ENCODE data around the gene FKBP1B.
"Not testable (repeated sequence)": the region's sequence is repeated elsewhere in the genome, so short reads cannot be mapped to it uniquely, and the experiment has no call there.

FKBP1B gene
- 0.58 to 1.9 (median 0.99) reads per million in 17 experiments for total RNA-seq

DNA sequence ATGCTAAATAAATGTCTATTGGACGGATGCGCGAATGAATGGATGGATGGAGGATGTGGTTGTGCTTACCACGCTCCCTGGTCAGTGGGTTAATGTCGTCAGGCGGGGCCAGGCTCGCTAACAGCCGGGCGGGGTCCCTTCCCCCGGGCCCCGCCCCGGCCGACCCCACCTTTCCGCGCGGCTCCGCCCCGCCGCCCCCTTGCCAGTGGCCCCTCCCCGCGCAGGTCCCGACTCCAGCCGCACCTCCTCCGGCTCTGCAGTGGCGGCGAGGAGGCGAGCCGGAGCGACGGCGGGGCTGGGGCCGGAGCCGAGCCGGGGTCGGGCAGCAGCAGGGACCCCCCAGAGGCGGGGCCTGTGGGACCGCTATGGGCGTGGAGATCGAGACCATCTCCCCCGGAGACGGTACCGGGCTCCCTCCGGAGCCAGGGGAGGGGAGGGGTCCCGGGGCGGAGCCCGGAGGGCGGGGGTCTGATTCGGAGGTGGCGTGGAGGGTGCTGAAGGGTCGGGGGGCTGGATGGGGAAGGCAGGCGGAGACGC lies at the start of gene FKBP1B:
TSS of gene FKBP1B (plus strand) at position 257 of the 537 bp plus-strand sequence. CDS start at position 366, 109 bp downstream.
- DNase-seq = peak; percentile 36 to 64 (median 52)

DNA sequence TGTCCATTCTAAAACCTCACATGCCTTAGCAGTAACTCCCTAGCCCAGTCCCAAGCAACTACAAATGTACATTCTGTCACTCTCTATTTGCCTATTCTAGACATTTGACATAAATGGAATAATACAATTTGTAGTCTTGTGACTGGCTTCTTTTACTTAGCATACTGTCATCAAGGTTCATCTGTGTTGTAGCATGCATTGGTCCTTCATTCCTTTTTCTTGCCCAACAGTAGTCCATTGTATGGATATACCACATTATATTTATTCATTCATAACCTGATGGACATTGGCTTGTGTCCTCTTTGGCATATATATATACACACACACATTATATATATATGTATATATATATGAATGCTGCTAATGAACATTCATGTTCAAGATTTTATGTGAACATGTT lies 41.8 kb upstream of the FKBP1B start:
- DNase-seq = no peak

DNA sequence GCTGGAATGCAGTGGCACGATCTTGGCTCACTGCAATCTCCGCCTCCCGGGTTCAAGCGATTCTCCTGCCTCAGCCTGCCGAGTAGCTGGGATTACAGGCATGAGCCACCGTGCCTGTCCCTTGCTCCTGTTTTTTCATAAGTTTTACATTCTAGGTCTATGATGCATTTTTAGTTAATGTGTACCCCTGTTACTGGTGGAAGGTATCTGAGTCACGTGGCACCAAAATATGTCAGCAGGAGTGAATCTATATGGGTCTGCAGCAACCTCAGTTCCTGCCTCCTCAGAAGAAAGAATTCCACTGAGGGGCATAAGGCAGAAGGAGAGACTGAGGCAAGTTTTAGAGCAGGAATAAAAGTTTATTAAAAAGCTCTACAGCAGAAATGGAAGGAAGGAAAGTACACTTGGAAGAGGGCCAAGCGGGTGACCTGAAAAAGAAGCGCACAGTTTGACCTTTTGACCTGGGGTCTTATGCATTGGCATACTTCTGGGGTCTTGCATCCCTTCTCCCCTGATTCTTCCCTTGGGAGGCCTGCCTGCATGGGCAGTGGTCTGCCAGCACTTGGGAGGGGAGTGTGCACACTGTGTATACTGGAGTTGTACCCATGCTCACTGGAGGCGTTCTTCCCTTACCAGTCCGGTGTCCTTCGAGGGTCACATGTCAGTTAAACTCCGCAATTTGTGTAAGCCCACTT lies 40.7 kb upstream of the FKBP1B start:
- no peak for DNase-seq

DNA sequence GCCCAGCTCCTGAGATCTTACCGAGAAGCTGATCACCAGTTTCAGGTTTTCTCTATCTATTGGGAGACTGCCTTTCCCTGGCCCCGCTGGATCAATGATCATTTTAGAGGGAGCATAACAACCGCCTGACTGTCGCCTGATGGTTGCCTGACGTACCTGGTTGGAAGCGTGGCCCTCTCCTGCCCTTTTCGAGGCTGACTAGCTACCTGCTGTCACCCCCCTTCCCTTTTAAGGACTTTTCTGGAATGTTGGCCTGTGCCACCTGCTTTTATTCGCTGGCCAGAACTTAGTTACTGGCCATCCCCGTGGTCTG lies 40.2 kb upstream of the FKBP1B start:
- no peak for DNase-seq

DNA sequence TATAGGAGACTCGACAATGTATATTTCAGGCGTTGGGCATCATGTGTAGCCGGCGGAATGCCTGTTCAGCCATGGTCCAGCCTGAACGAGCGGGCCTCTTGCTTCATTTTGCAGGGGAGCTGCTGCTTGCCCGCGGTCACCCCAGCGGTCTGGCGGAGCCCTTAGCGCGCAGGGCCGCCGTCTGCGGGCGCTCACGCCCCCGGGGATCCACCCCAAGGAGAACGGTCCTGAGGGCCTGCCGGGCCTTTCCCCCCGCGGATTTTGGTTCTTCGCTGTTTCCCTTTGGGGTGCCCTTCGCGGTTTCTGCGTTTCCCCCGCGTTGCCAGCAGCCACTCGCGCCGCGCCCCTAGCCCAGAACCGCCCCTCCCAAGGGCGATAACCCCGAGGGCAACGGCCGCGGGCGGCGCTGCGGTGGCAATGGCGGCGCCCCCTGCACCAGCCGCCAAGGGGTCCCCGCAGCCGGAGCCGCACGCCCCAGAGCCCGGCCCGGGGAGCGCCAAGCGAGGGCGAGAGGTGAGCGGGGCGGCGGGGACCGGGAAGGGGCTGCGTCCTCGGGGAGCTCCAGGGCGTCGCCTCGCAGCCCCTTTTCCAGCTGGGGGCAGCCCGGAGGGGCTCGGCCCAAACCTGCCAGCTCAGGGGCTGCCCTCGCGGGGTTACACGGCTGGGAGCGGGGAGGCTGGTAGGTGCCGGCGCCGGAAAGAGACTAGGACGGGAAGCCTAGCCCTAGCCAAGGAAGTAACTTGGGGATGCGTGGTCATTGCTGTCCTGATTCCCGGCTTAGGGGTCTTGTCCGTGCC lies 39.7 kb upstream of the FKBP1B start, which contains the start of gene MFSD2B:
TSS of gene MFSD2B (plus strand) at position 406 of the 797 bp plus-strand sequence. CDS start at position 418, 12 bp downstream.
- DNase-seq = peak in 3 of 4 experiments; percentile 7 to 28 (median 18)

DNA sequence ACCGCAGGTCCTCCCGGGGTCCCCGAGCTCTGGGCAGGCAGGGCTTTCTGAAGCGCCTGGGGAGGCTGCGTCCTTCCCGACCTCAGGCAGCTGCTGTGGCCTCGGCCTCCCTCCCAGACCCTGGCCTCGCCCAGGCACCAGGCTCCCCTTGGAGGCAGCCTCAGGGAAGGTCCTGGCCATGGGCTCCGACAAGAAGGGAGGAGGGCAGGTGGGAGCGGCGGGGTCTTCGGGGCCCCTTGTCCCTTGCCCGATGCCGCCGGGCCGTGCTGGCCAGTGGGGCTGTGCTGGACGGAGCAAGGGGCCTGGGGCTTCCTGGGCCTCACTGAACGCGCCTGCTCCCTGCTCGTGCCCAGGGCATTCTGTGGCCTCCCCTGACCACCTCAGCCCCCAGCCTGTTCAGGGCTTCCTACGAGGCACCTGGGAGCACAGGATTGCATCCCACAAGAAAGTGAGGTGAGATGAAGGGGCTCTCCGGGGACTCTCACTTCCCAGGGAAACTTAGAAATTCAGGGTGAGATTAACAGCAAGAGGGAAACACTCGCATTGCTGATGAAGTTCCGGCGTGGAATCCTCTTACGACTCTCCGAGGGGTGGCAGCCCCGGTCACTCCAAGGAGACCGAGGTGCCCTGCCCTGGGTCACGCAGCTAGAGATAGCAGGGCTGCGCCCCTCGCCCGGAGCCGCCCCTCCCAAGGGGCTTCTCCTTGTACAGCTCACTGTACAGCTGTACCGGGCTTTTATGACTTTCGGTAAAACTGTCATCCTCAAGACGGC lies 38.9 kb upstream of the FKBP1B start:
- DNase-seq = no peak

DNA sequence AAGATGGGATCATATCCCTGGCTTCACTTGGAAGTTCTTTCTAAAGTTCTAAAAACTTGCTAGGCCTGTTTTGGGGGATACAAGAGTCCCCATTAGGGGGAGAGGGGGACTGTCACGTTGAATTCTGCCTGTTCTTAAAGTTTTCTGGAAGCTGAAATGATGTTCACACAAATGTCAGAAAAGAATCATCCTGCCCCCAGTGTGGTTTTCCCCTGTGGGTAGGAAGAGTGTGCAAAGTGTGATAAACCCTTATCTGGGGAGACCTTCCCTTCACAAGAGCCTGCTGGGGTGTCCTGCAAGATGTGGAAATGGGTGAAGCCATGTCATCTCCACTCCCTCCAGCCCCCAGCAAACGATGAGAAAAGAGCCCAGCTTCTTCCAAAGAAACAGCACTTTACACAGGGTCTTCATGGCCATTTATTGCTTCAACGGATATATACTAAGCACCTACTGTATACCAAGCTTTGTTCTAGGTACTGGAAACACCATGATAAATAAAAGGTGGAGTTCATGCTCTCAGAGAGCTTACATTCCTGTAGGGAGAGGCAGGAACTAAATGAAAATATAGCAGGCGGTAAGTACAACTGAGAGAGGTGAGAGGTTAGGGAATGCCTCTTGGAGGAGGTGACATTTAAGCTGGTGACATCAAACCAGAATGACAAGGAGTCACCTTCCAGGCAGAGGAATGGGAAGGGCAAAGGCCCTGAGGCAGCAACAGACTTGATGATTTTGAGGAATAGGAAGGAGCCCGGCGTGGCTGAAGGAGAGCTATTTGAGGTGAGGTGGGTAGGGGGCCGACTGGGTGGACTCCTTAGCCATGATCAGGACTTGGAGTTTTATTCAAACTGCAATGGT lies 38.1 kb upstream of the FKBP1B start:
- no peak for DNase-seq

DNA sequence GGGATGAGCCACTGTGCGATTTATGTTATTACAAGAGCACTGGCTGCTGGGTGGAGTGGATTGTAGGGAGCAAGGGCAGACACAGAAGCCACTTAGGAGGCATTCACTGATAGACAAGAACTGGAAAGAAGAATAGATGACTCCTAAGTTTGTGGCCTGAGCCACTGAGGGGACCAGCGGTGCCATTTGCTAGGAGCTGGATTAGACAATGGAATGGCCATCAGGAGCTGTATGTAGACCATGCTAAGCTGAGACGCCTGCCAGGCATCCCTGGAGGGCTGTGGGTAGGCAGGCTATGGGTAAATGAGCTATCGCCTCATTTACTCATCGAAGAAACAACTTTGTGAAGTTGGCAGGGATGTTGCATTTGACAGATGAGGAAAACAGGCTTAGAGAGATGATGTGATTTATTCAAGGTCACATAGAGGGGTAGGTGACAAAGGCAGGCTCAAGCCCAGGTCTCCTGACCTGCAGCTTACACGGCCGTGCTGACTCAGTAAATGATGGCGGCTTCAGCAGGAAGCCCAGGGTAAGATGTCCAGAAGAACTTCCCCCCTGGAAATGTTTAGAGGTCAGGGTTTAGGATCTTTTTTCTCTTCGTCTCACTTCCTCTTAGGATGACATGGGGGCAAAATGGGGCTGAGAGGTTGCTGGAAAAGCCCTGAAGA lies 36.9 kb upstream of the FKBP1B start:
- peak in 3 of 4 experiments; percentile 20 to 37 (median 35) for DNase-seq

DNA sequence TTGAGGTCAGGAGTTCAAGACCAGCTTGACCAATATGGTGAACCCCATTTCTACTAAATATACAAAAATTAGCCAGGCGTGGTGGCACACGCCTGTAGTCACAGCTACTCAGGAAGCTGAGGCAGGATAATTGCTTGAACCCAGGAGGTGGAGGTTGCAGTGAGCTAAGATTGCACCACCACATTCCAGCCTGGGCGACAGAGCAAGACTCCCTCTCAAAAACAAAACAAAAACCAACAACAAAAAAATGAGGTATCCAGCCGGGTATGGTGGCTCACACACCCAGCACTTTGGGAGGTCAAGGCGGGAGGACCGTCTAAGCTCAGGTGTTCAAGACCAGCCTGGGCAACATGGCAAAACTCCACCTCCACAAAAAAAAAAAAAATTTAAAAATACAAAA lies 34.6 kb upstream of the FKBP1B start:
- DNase-seq = not testable (repeated sequence)

DNA sequence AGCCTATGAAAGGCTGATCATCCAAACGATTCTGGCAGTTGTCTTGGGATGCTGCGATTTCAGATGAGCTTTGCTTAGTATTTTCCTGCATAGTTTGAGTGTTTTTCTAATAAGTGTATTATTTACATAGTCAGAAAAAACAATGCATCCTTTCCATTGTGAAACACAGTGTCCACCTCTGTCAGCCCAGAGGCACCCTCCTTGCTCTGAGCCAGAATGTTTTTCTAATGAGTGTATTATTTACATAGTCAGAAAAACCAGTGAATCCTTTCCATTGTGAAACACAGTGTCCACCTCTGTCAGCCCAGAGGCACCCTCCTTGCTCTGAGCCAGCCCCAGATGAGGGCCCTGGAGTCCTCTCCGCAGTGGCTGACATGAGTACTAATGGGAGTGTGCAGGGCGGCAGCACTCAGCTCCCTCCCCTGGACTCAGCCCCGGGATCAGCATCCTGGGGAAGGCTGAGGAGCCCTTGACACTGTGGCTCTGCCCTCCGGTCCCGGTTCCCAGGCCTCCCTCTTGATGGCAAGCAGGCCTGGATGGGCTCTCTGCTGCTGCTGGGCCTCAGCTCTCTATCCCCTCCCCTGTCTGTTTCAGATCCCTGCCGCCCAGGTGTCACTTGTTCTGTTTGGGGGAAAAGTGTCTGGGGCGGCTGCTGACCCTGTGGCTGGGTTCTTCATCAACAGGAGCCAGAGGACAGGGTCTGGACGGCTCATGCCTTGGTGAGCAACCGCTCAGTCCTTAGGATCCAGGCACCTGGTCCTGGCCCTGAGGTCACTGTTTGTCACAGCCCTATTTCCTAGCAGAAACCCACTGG lies 33.8 kb upstream of the FKBP1B start:
- DNase-seq = no peak

DNA sequence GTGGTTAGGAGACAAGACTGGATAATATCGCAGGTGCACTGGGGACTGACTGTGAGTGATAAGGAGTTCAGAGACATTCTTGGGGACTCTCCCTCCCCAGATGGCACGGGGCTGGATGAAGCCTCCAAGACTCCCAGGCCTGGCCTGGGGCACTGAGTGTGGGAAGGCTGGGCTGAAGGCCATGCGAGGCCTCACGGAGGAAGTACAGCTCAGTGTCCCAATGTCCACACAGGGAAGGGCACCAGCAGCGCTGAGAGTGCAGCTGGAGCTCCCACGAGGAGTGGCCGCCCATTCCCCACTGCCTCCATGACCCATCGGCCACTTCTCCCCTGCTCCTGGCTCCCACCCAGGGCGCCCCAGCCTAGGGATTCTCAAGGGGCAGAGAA lies 33.2 kb upstream of the FKBP1B start:
- DNase-seq = no peak

DNA sequence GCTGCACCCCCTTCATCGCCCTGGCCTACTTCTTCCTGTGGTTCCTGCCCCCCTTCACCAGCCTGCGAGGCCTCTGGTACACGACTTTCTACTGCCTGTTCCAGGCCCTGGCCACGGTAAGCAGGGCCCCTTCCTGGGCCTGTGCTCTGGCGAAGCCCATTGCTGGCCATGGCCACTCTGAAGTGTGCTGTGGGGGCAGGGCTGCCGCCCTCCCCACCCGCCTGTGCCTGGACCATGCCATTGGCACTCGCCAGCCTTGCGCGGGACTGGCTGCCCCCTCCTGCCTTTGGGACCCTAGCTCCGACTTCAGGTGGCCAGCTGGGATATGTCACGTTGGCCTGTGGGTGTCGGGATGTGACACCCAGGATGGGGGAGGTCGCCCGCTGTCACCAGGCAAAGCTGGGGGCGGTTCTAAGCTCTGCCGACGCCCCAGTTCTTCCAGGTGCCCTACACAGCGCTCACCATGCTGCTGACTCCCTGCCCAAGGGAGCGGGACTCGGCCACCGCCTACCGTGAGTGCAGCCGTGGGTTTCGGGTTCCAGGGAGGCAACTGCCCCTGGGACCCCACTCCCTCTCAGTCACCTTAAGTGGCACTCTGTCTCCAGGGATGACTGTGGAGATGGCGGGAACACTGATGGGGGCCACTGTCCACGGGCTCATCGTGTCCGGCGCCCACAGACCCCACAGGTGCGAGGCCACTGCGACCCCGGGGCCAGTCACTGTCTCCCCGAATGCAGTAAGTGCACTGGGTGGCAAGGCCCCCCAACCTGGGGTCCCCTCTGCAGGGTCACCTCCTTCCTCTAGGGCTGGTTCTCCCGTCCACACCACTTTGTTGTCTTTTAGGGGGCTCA lies 32.5 kb upstream of the FKBP1B start:
- DNase-seq = no peak

DNA sequence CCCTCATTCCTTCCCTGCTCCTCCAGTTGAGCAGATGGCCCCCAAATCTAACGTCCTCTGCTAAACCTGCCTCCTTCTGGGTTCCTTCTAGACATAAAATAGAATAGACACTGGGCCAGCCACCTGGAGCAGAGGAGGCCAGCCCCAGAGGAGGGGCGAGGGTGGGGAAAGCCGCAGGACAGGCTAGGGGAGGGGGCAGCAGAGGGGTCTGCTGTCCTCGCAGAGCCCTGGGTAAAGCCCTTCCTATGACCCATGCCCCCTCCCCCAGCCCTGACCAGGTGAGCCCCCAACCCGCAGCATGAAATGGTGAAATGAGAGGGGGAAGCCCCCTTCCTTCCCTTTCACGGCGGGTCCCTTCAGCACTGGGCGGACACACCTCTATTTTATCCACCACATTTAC lies 31.8 kb upstream of the FKBP1B start:
- no peak for DNase-seq

DNA sequence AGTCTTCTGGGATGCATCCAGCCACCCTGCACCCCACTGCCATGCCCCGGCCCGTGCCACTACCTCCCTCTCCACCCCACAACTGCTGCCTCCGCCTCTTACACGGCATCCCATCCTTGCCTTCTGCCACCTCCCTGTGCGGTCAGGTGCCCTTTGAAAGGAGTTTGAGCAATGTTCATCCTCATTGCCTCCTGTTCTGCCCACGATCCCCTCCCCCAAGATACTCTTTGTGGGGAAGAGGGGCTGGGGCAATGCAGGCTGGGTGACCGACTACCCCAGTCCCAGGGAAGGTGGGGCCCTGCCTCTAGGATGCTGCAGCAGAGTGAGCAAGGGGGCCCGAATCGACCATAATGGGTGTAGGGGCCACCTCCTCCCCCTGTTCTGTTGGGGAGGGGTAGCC lies 31.3 kb upstream of the FKBP1B start:
- DNase-seq = no peak

DNA sequence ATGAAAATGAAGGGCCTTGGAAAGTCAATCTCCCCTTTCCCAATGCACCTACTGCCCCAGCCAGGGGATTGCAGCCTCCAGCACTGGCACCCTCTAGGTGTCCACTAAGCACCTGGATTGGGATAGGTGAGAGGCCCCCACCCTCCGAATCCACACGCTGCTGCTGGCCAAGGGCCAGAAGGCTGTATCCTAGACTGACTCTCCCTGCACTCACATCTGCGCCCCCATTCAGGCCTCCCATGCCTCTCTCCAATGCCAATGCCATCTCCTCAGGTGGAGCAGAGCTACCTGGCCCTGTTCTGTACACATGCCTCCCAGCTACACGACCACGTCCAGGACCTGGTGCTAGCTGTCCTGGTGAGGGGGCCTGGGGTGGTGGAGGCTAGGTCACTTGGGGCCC lies 29.8 kb upstream of the FKBP1B start:
- no peak for DNase-seq

DNA sequence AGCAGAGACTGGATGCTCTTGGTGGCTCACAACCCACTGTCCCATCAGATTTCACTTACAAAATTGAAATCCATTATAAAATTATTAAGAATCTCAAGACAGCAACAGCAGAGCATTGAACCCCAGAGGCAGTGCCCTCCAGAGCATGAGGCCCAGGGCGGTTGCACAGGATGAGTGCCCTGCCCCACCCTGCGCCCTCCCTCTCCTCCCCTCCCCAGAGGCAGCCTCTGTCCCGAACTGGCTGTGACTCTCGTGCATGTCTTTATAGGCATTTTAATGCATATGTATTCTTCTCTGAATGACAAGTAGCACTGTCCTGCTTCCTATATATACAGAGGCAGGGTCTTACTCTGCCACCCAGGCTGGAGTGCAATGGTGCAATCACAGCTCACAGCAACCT lies 29.3 kb upstream of the FKBP1B start:
- DNase-seq = no peak

DNA sequence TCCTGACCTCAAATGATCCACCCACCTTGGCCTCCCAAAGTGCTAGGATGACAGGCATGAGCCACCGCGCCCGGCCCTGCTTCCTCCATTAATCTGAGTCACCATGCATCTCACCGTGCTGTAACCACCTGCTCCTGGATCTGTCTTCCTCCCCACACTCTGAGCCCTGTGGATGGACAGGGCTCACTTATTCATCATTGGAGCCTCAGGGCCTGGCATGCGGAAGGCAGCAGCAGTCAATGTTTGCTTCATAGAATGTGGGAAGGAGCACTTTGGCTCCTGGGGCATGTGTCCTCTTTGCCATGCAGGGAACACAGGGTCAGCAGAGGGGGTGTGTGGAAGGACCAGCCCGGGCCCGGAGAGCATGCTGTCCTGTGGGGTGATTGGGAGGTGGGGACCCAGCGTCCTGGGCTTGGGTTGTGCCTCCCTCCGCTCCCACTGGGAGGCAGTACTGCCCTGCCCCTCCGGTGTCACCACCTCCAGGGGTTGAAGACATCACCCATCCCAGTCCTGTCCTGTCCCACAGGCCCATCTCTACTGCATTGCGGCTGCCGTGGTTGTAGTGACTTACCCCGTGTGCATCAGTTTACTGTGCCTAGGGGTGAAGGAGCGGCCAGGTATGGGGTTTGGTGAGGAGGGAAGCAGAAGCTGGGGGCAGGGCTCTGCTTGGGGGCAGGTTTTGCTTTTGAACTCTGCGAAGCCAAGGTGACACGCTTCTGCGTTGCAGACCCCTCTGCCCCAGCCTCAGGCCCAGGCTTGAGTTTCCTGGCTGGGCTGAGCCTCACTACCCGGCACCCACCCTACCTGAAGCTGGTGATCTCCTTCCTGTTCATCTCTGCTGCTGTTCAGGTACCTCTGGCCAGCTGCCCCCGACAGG lies 28.2 kb upstream of the FKBP1B start:
- DNase-seq = peak in 3 of 4 experiments; percentile 16 to 37 (median 19)

DNA sequence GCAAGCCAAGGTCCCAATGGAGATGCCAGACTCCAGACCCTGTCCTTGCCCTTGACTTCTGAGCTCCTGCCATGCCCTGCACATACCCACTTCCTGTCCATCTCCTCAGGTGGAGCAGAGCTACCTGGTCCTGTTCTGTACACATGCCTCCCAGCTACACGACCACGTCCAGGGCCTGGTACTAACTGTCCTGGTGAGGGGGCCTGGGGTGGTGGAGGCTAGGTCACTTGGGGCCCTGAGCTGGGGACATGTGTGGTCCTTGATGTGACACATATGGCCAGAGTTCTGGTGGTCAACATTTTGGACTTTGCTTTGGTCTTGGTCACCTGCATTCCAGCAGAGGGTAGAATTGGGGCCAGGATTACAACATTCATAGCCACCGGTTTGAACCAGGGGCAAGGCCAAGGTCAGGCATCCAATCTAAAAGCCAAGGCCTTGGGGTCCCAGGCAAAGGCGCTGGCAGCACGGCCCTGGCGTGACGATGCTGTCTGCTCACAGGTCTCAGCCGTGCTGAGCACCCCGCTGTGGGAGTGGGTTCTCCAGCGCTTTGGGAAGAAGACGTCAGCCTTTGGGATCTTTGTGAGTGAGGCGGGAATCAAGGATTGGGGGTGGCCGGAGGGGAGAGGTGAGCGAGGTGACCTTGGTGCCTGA lies 27.1 kb upstream of the FKBP1B start:
- DNase-seq = no peak
